ENCODE measurements around the gene SUN5.

The SUN5 gene

GRCh38 chr20:32991383-32991782 lies 12.8 kb downstream of the SUN5 start:
- DNase-seq: no peak

DNA sequence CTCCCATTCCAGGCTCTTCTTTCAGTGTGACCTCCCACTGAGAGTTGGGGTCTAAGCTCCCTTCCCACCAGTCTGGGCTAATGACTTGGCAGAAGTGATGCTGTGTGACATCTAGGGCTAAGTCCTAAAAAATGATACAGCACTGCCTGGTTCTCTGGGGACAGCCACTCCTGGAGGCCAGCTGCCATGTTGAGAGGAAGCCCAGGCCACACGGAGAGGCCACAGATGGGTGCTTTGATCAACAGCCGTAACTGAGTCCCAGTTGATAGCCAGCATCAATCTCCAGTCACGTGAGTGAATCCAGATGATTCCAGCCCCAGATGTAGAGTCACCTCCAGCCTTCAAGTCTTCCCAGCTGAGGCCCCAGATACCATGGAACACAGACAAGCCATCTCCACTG lies 13.8 kb downstream of the SUN5 start:
- no peak for DNase-seq

DNA sequence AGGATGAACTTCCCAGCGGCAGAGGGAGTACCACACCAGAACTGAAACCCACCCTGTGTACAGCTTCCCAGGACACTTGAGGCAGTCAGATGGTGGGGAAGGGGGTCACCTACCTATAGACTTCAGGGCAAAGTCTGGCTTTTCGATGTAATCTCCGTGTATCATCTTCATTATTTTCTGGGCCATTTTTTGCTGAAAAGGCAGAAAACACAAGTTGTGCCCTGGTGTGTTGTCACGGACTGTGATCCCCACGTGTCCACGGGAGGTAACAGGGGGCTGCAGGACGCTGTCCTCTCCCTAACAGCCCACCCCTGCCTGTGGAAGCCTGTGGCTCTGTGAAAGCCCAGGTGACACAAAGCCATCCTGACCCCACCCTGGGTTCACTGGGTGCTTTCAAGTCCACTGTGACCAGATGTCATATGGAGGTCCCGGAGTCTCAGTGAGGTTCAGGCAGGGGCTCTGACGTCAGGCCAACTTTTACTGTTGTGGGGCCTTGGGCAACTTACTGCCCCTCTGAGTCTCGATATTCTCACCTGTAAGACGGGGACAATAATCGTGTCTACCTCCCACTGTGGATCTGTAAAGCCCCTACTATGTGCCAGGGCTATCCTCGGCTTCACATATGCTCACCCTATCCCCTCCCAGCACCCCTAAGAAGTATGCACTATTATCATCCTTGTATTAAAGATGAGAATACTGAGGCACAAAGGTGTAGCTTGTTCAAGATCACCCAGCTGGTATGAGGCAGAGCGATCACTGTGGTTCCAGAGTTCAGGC lies 14.5 kb downstream of the SUN5 start:
- no peak for DNase-seq

DNA sequence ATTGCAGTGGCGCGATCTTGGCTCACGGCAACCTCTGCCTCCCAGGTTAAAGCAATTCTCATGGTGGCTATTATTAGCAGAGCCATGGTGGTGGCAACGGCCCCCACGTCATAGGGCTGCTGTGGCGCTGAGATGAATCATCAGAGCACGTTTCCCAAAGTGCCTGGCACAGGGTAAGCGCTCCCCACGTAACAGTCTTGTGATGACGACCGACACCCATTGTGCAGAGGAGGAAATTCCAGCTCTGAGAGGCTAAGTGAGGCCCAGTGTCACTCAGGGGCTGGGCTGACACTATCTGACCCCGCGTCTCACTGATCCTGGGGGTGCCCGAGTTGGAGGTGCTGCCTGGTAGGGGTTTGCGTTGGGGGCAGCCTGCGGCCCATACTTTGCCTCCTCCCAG lies 16.2 kb downstream of the SUN5 start:
- no peak for DNase-seq

DNA sequence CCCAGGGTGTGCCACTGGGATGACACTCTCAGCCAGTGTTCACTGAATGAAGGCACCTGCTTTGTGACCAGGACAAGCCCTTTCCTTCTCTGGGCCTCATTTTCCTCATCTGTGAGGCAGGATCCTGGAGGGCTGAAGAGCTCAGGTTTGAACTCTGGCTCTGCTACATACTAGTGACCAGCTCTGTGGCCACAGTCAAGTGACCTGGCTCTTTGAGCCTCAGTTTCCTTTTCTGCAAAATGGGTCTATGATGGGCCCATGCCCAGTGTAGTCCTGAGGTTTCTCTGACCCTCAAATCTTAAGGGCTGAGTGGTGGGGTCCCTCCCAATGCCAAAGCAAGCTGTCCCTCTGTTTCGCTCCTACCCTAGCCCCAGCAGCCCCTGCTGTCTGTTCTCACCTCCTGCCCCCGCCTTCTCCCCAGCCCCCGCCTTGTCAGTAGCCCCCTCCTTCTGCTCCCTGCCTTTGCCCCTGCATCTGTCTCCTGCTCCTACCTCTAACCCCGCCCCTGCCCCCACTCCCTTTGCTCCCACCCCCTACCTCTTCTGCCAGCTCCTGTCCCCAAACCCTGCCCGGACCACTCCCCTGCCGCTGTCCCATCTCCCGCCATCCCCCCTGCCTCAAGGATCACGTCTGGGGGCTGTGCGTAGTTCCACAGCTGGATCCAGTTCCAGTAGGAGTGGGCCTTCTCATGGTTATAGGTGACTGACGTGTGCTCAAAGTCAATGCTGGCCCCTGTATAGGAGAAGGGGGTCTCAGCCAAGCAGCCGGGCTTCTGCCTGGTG lies 17.0 kb downstream of the SUN5 start:
- no peak for DNase-seq

GRCh38 chr20:32986331-32986966 lies 17.8 kb downstream of the SUN5 start:
- peak; percentile 41 for DNase-seq

- DNase-seq: no peak
Measured at GRCh38 chr20:32985596-32985995, 18.6 kb downstream of the SUN5 start.

GRCh38 chr20:32984631-32985354 lies 19.4 kb downstream of the SUN5 start:
- no peak for DNase-seq

GRCh38 chr20:32984196-32984595 lies 20.0 kb downstream of the SUN5 start:
- peak; percentile 78 for DNase-seq

- DNase-seq: no peak
Measured at GRCh38 chr20:32983459-32984112, 20.6 kb downstream of the SUN5 start.

DNA sequence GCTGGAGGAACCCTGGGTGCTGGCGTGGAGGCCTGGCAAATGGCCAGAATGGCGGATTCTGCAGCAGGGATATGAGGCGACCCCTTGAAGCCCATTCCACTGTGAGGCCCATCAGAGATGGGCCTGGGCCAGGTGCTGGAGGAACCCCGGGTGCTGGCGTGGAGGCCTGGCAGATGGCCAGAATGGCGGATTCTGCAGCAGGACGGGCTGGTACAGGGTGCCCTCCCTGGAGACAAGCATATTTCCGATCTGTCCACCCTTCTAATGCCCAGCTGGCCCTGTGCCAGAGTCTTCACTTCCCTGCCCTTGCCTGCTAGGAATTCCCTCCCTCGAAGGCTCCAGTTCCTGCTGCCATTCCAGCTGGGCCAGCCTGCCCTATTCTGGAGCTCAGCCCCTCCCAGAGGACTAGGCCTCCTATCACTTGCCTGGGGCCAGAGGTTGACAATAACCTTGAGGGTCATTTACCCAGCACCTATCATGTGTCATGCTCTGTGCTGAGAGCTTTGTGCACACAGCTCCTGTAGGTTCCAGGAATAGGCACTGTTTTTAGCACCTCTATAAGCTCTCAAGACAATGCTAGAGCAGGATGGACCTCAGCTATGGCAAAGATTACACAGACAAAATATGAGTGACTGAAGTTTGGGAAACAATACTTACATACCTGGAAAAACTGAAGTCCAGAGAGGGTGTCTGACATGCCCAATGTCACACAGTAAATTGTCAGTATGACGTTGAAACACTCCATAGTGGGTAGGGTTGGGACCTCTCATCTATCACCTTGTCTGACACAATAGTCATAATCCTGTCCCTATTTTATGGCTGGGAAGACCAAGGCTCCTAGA lies 21.4 kb downstream of the SUN5 start:
- no peak for DNase-seq

DNA sequence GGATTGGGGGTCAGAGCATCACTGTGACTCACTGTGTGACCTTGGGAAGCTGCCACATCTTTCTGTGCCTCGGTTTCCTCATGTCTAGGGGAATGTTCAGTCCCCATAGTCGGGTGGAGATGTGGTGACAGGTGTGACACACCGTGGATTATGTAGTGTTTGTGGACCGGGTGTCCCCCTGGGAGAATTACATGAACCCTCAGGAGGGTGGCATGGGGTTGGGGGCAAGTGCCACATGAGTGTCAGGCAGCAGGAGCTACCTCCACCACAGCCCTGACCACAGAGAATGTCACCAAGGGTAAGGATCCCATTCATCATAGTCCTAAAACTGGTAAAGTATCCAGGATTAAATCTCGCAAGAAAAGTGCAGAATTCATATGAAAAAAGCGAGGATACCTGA lies 23.2 kb downstream of the SUN5 start:
- peak; percentile 36 for DNase-seq

GRCh38 chr20:32980131-32980941 lies 23.9 kb downstream of the SUN5 start:
- peak; percentile 91 for DNase-seq

- DNase-seq: no peak
Measured at GRCh38 chr20:32979201-32979998, 24.8 kb downstream of the SUN5 start.

- no peak for DNase-seq
Measured at GRCh38 chr20:32978009-32978335, 26.3 kb downstream of the SUN5 start.

DNA sequence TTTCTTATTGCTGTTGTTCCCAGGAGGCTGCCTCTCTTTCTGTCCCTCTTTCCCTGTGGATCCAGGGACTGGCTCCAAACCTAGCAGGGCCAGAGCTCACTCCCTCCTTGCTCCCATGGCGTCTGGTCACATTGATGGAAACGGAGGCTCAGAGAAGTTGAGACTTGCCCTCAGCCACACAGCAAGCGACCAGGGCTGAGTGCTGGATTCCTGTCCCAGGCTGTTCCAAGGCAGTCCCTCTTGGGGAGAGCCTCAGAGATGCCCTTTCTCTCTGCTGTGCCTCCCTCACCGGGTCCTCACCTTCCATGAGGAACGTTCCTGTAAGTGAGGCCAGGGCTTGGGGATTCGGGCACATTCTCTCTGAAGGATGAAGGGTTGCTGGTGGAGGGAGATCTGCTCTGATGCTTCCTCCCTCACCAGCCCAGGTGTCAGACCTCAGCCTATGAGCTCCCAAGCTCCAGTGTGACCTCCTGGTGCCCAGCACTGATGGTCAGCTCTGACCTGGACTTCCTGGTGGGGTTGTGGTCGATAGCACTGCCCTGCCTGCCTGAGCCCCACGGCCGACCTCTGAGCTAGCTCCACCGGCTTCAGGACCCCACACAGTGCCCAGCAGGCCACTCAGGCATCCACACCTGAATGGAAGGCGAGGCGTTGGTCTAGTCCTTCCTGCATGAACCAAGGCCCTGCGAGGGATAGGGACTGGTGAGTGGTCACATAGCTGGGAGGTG lies 26.8 kb downstream of the SUN5 start:
- DNase-seq: no peak

- DNase-seq: no peak
Measured at GRCh38 chr20:32976746-32977145, 27.5 kb downstream of the SUN5 start.

- no peak for DNase-seq
Measured at GRCh38 chr20:32975698-32976674, 28.2 kb downstream of the SUN5 start.

Measured in midbrain (tissue), 1 donor.